GM23248 (cell line): ENCODE measurements around the gene MAPK4.

Experiments
- EZH2 ChIP-seq: fragments of 200-600 bp; sonication (generic); IDR thresholded peaks from 2 replicates; pipeline ENCODE4 v1.6.1; 2018; ENCODE audit warnings: antibody characterized with exemption, mild to moderate bottlenecking; ENCODE audit not compliant: insufficient read depth, poor library complexity, severe bottlenecking
- EZH2phosphoT487 ChIP-seq: fragments of 200-600 bp; sonication (generic); IDR thresholded peaks from 2 replicates; pipeline ENCODE4 v1.6.1; 2018; ENCODE audit warnings: antibody characterized with exemption, moderate library complexity, mild to moderate bottlenecking, low read depth; ENCODE audit not compliant: insufficient read depth

DNA sequence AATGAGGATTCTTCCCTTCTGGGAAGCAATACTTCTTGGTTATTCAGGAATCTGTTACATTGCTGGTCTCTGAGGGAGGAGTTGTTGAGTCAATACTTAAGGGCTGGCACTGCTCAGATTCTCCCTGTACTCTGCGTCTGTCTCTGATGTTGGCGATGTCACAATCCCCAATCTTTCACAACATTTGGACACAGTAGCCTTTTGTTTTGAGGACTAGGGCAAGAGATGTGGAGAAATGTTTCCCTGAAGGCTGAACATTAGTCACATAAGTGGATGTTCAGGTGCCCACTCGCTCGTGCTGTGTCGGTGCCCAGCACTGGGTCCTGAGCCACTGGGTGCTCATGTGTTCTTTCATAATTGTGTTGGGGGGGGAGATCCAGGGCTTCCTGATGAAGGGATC, 55.0 kb downstream of the MAPK4 start:
- TF ChIP-seq EZH2 (no peak), EZH2phosphoT487 (no peak)
